ENCODE results near the gene PIGQ. TPM values are rescaled to one million over a fixed set of nuclear protein-coding genes. Genes with fewer than 3 reads are reported as not detected.

The PIGQ gene
- total and polyA plus RNA-seq, 3 donors from 2014 or later = 80.5 to 123 (median 95.4) TPM

DNA sequence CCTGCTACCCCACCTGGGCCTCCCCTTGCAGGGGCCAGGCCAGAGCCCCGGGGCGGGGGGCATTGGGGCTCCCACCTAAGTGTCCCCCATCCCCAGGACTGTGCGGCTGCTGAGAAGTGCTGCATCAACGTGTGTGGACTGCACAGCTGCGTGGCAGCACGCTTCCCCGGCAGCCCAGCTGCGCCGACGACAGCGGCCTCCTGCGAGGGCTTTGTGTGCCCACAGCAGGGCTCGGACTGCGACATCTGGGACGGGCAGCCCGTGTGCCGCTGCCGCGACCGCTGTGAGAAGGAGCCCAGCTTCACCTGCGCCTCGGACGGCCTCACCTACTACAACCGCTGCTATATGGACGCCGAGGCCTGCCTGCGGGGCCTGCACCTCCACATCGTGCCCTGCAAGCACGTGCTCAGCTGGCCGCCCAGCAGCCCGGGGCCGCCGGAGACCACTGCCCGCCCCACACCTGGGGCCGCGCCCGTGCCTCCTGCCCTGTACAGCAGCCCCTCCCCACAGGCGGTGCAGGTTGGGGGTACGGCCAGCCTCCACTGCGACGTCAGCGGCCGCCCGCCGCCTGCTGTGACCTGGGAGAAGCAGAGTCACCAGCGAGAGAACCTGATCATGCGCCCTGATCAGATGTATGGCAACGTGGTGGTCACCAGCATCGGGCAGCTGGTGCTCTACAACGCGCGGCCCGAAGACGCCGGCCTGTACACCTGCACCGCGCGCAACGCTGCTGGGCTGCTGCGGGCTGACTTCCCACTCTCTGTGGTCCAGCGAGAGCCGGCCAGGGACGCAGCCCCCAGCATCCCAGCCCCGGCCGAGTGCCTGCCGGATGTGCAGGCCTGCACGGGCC, 62.9 kb downstream of the PIGQ start:
- DNase-seq = no peak
- H3K27me3 ChIP-seq = no peaks in the 10 kb centered on the region
- no peaks in the 10 kb centered on the region for H3K9me3 ChIP-seq
- intact Hi-C loops (cut with DNase I; ENCODE audit: low total_unique reads) = loop anchor here (10.0 kb wide), 1 partner anchor 48 kb away; no protein-coding TSS in a partner anchor
- no peak for TF ChIP-seq POLR2A (IDR thresholded peaks at IDR 0.05)
- TF ChIP-seq, protein P1, sequence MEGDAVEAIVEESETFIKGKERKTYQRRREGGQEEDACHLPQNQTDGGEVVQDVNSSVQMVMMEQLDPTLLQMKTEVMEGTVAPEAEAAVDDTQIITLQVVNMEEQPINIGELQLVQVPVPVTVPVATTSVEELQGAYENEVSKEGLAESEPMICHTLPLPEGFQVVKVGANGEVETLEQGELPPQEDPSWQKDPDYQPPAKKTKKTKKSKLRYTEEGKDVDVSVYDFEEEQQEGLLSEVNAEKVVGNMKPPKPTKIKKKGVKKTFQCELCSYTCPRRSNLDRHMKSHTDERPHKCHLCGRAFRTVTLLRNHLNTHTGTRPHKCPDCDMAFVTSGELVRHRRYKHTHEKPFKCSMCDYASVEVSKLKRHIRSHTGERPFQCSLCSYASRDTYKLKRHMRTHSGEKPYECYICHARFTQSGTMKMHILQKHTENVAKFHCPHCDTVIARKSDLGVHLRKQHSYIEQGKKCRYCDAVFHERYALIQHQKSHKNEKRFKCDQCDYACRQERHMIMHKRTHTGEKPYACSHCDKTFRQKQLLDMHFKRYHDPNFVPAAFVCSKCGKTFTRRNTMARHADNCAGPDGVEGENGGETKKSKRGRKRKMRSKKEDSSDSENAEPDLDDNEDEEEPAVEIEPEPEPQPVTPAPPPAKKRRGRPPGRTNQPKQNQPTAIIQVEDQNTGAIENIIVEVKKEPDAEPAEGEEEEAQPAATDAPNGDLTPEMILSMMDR (IDR thresholded peaks at IDR 0.05) = no peak
- no peak overlapping the region for H3K27ac ChIP-seq
- no peak overlapping the region for H3K4me3 ChIP-seq
- H3K36me3 ChIP-seq (ENCODE audit: low read depth, missing control alignments) = no peaks in the 10 kb centered on the region
- peaks cover 33% of the 10 kb centered on the region for H3K4me1 ChIP-seq
- 89 to 94% methylated on average over 18 to 47 of the region's 67 CpGs for WGBS, 2 donors

GRCh38 chr16:633336-634050, 63.7 kb downstream of the PIGQ start:
- no peaks in the 10 kb centered on the region for H3K9me3 ChIP-seq
- WGBS, 2 donors = 85 to 96% methylated on average over 23 to 65 of the region's 74 CpGs
- no peaks in the 10 kb centered on the region for H3K36me3 ChIP-seq (ENCODE audit: low read depth, missing control alignments)
- no peak overlapping the region for H3K27ac ChIP-seq
- H3K4me3 ChIP-seq = no peak overlapping the region
- TF ChIP-seq, protein P1 (IDR thresholded peaks at IDR 0.05) = no peak
- no peak for TF ChIP-seq POLR2A (IDR thresholded peaks at IDR 0.05)
- H3K4me1 ChIP-seq = peaks cover 40% of the 10 kb centered on the region
- intact Hi-C loops (cut with DNase I; ENCODE audit: low total_unique reads) = loop anchor here (10.0 kb wide), 1 partner anchor 49 kb away; no protein-coding TSS in a partner anchor
- DNase-seq = no peak
- no peaks in the 10 kb centered on the region for H3K27me3 ChIP-seq

Small RNA genes within 50 kb of the gene (microRNA-seq; reads per million reads assigned to microRNA genes)
- gene MIR3176 (ENCODE audit: borderline number of aligned reads in 2 of 2, borderline replicate concordance in 1 of 2) = 1.4 reads per million in 2 donors
- 2.1 reads per million in 2 donors for gene MIR5587 (ENCODE audit: borderline number of aligned reads in 2 of 2, borderline replicate concordance in 1 of 2)

Small RNA genes within 50 kb of the gene (small RNA-seq; reads per million reads assigned to genes)
- gene MIR3176 = 0 reads per million in 2 donors
- 0 to 1.2 reads per million in 2 donors for gene MIR5587
- 0 reads per million in 2 donors for gene Z98883.1

Other genes starting within 250 kb of the PIGQ start
- 10 to 100 TPM; 30.6 to 32.0 TPM for gene AXIN1, start 217.2 kb upstream of the PIGQ start, total RNA-seq
- 19.4 TPM for gene AXIN1, start 217.2 kb upstream of the PIGQ start, polyA plus RNA-seq (ENCODE audit: insufficient read depth, low read depth, low replicate concordance)
- 100 to 1,000 TPM; 108 to 119 TPM for gene MRPL28, start 199.4 kb upstream of the PIGQ start, total RNA-seq
- 161 TPM for gene MRPL28, start 199.4 kb upstream of the PIGQ start, polyA plus RNA-seq (ENCODE audit: insufficient read depth, low read depth, low replicate concordance)
- gene PGAP6, start 188.0 kb upstream of the PIGQ start, total RNA-seq = 100 to 1,000 TPM; 261 to 265 TPM
- 121 TPM for gene PGAP6, start 188.0 kb upstream of the PIGQ start, polyA plus RNA-seq (ENCODE audit: insufficient read depth, low read depth, low replicate concordance)
- gene NME4, start 172.8 kb upstream of the PIGQ start, total RNA-seq = 100 to 1,000 TPM in 1 of 2 donors, 10 to 100 TPM in 1; 87.5 to 107 TPM
- 79.2 TPM for gene NME4, start 172.8 kb upstream of the PIGQ start, polyA plus RNA-seq (ENCODE audit: insufficient read depth, low read depth, low replicate concordance)
- gene DECR2, start 168.1 kb upstream of the PIGQ start, total RNA-seq = 10 to 100 TPM; 52.2 to 56.1 TPM
- 33.2 TPM for gene DECR2, start 168.1 kb upstream of the PIGQ start, polyA plus RNA-seq (ENCODE audit: insufficient read depth, low read depth, low replicate concordance)
- 100 to 1,000 TPM; 166 to 186 TPM for gene RAB11FIP3, start 144.3 kb upstream of the PIGQ start, total RNA-seq
- 61.7 TPM for gene RAB11FIP3, start 144.3 kb upstream of the PIGQ start, polyA plus RNA-seq (ENCODE audit: insufficient read depth, low read depth, low replicate concordance)
- 100 to 1,000 TPM; 108 to 115 TPM for gene CAPN15, start 42.3 kb upstream of the PIGQ start, total RNA-seq
- 48.0 TPM for gene CAPN15, start 42.3 kb upstream of the PIGQ start, polyA plus RNA-seq (ENCODE audit: insufficient read depth, low read depth, low replicate concordance)
- gene PRR35, start 9.6 kb upstream of the PIGQ start, total RNA-seq = 1 to 10 TPM; 5.0 to 7.2 TPM
- 1.7 TPM for gene PRR35, start 9.6 kb upstream of the PIGQ start, polyA plus RNA-seq (ENCODE audit: insufficient read depth, low read depth, low replicate concordance)
- gene NHLRC4, start 3.0 kb upstream of the PIGQ start, total RNA-seq = 1 to 10 TPM; 4.5 TPM
- gene NHLRC4, start 3.0 kb upstream of the PIGQ start, polyA plus RNA-seq (ENCODE audit: insufficient read depth, low read depth, low replicate concordance) = 3.0 TPM
- gene RAB40C, start 20.1 kb downstream of the PIGQ start, total RNA-seq = 10 to 100 TPM; 47.9 to 51.2 TPM
- gene RAB40C, start 20.1 kb downstream of the PIGQ start, polyA plus RNA-seq (ENCODE audit: insufficient read depth, low read depth, low replicate concordance) = 27.6 TPM
- 10 to 100 TPM in 1 of 2 donors, 1 to 10 TPM in 1; 3.5 to 10.5 TPM for gene WFIKKN1, start 61.0 kb downstream of the PIGQ start, total RNA-seq
- gene WFIKKN1, start 61.0 kb downstream of the PIGQ start, polyA plus RNA-seq (ENCODE audit: insufficient read depth, low read depth, low replicate concordance) = 1.1 TPM
- 100 to 1,000 TPM; 161 to 185 TPM for gene METTL26, start 66.3 kb downstream of the PIGQ start, total RNA-seq
- gene METTL26, start 66.3 kb downstream of the PIGQ start, polyA plus RNA-seq (ENCODE audit: insufficient read depth, low read depth, low replicate concordance) = 72.1 TPM
- gene MCRIP2, start 71.9 kb downstream of the PIGQ start, total RNA-seq = 100 to 1,000 TPM in 1 of 2 donors, 10 to 100 TPM in 1; 83.1 to 134 TPM
- 78.2 TPM for gene MCRIP2, start 71.9 kb downstream of the PIGQ start, polyA plus RNA-seq (ENCODE audit: insufficient read depth, low read depth, low replicate concordance)
- 100 to 1,000 TPM; 155 to 195 TPM for gene WDR90, start 79.4 kb downstream of the PIGQ start, total RNA-seq
- 102 TPM for gene WDR90, start 79.4 kb downstream of the PIGQ start, polyA plus RNA-seq (ENCODE audit: insufficient read depth, low read depth, low replicate concordance)
- gene RHOT2, start 98.2 kb downstream of the PIGQ start, total RNA-seq = 100 to 1,000 TPM; 157 to 176 TPM
- gene RHOT2, start 98.2 kb downstream of the PIGQ start, polyA plus RNA-seq (ENCODE audit: insufficient read depth, low read depth, low replicate concordance) = 77.7 TPM
- gene RHBDL1, start 105.7 kb downstream of the PIGQ start, total RNA-seq = 1 to 10 TPM; 8.5 to 9.8 TPM
- gene RHBDL1, start 105.7 kb downstream of the PIGQ start, polyA plus RNA-seq (ENCODE audit: insufficient read depth, low read depth, low replicate concordance) = 2.1 TPM
- gene STUB1, start 110.4 kb downstream of the PIGQ start, total RNA-seq = 100 to 1,000 TPM; 126 to 160 TPM
- 93.3 TPM for gene STUB1, start 110.4 kb downstream of the PIGQ start, polyA plus RNA-seq (ENCODE audit: insufficient read depth, low read depth, low replicate concordance)
- 100 to 1,000 TPM in 1 of 2 donors, 10 to 100 TPM in 1; 84.2 to 101 TPM for gene JMJD8, start 114.4 kb downstream of the PIGQ start, total RNA-seq
- 95.5 TPM for gene JMJD8, start 114.4 kb downstream of the PIGQ start, polyA plus RNA-seq (ENCODE audit: insufficient read depth, low read depth, low replicate concordance)
- gene WDR24, start 120.4 kb downstream of the PIGQ start, total RNA-seq = 10 to 100 TPM; 33.9 to 39.1 TPM
- 21.4 TPM for gene WDR24, start 120.4 kb downstream of the PIGQ start, polyA plus RNA-seq (ENCODE audit: insufficient read depth, low read depth, low replicate concordance)
- 10 to 100 TPM; 15.8 to 16.1 TPM for gene FBXL16, start 135.8 kb downstream of the PIGQ start, total RNA-seq
- gene FBXL16, start 135.8 kb downstream of the PIGQ start, polyA plus RNA-seq (ENCODE audit: insufficient read depth, low read depth, low replicate concordance) = 23.4 TPM
- gene METRN, start 145.2 kb downstream of the PIGQ start, total RNA-seq = 10 to 100 TPM; 34.9 to 50.6 TPM
- gene METRN, start 145.2 kb downstream of the PIGQ start, polyA plus RNA-seq (ENCODE audit: insufficient read depth, low read depth, low replicate concordance) = 21.0 TPM
- 100 to 1,000 TPM in 1 of 2 donors, 10 to 100 TPM in 1; 81.1 to 108 TPM for gene ANTKMT, start 151.2 kb downstream of the PIGQ start, total RNA-seq
- 68.5 TPM for gene ANTKMT, start 151.2 kb downstream of the PIGQ start, polyA plus RNA-seq (ENCODE audit: insufficient read depth, low read depth, low replicate concordance)
- 1 to 10 TPM; 3.2 to 6.1 TPM for gene CCDC78, start 156.5 kb downstream of the PIGQ start, total RNA-seq
- gene CCDC78, start 156.5 kb downstream of the PIGQ start, polyA plus RNA-seq (ENCODE audit: insufficient read depth, low read depth, low replicate concordance) = 5.7 TPM
- gene HAGHL, start 157.1 kb downstream of the PIGQ start, total RNA-seq = 10 to 100 TPM in 1 of 2 donors, 1 to 10 TPM in 1; 9.9 to 13.7 TPM
- gene HAGHL, start 157.1 kb downstream of the PIGQ start, polyA plus RNA-seq (ENCODE audit: insufficient read depth, low read depth, low replicate concordance) = 7.2 TPM
- 10 to 100 TPM; 58.0 to 59.0 TPM for gene CIAO3, start 171.0 kb downstream of the PIGQ start, total RNA-seq
- gene CIAO3, start 171.0 kb downstream of the PIGQ start, polyA plus RNA-seq (ENCODE audit: insufficient read depth, low read depth, low replicate concordance) = 28.9 TPM
- 1 to 10 TPM; 1.5 to 2.8 TPM for gene MSLN, start 190.8 kb downstream of the PIGQ start, total RNA-seq
- gene MSLN, start 190.8 kb downstream of the PIGQ start, polyA plus RNA-seq (ENCODE audit: insufficient read depth, low read depth, low replicate concordance) = 18.5 TPM
- gene RPUSD1, start 218.4 kb downstream of the PIGQ start, total RNA-seq = 10 to 100 TPM; 18.6 to 24.0 TPM
- 11.4 TPM for gene RPUSD1, start 218.4 kb downstream of the PIGQ start, polyA plus RNA-seq (ENCODE audit: insufficient read depth, low read depth, low replicate concordance)
- gene CHTF18, start 218.7 kb downstream of the PIGQ start, total RNA-seq = 10 to 100 TPM; 90.6 to 95.0 TPM
- gene CHTF18, start 218.7 kb downstream of the PIGQ start, polyA plus RNA-seq (ENCODE audit: insufficient read depth, low read depth, low replicate concordance) = 32.5 TPM
- not detected for gene GNG13, start 230.8 kb downstream of the PIGQ start, total RNA-seq
- gene GNG13, start 230.8 kb downstream of the PIGQ start, polyA plus RNA-seq (ENCODE audit: insufficient read depth, low read depth, low replicate concordance) = not detected

All from testis (tissue), 3 donors.